Measurements from ENCODE around the gene PHRF1.

The PHRF1 gene

GRCh38 chr11:608791-609251 lies 32.6 kb downstream of the PHRF1 start:
- peaks cover 15% of the 10 kb centered on the region for H4K20me1 ChIP-seq (ENCODE audit: insufficient read depth, low read length)
- H3K27me3 ChIP-seq (ENCODE audit: low read depth, low read length) = no peaks in the 10 kb centered on the region
- no peak overlapping the region for H3K4me3 ChIP-seq (ENCODE audit: low read length)
- H3K9me3 ChIP-seq (ENCODE audit: insufficient read depth, low read length) = no peaks in the 10 kb centered on the region
- H3K9ac ChIP-seq (ENCODE audit: low read length) = no peak overlapping the region
- no peaks in the 10 kb centered on the region; the same call in 1 of the 2 replicates for H3K79me2 ChIP-seq (ENCODE audit: low read length)
- H2AFZ ChIP-seq (ENCODE audit: low read depth, low read length) = no peak overlapping the region
- no peak overlapping the region for H3K4me2 ChIP-seq (ENCODE audit: low read length)
- TF ChIP-seq EZH2phosphoT487 (IDR thresholded peaks at IDR 0.05; ENCODE audit: low read depth) = no peak
- no peak for TF ChIP-seq CTCF (IDR thresholded peaks at IDR 0.05; ENCODE audit: low read depth, low read length)
- peaks cover 70% of the 10 kb centered on the region for H3K36me3 ChIP-seq (replicated peaks; ENCODE audit: low read depth, low read length)
- H3K4me1 ChIP-seq (ENCODE audit: low read length) = no peaks in the 10 kb centered on the region; the same call in 1 of the 2 replicates
- no peak overlapping the region for H3K27ac ChIP-seq (ENCODE audit: low read length)

- peaks cover 20% of the 10 kb centered on the region for H4K20me1 ChIP-seq (ENCODE audit: insufficient read depth, low read length)
- TF ChIP-seq EZH2phosphoT487 (IDR thresholded peaks at IDR 0.05; ENCODE audit: low read depth) (no peak), CTCF (IDR thresholded peaks at IDR 0.05; ENCODE audit: low read depth, low read length) (no peak)
- no peak overlapping the region for H2AFZ ChIP-seq (ENCODE audit: low read depth, low read length)
- H3K9me3 ChIP-seq (ENCODE audit: insufficient read depth, low read length) = no peaks in the 10 kb centered on the region
- H3K27me3 ChIP-seq (ENCODE audit: low read depth, low read length) = no peaks in the 10 kb centered on the region
- H3K36me3 ChIP-seq (replicated peaks; ENCODE audit: low read depth, low read length) = peaks cover 66% of the 10 kb centered on the region
- H3K79me2 ChIP-seq (ENCODE audit: low read length) = no peaks in the 10 kb centered on the region; the same call in 1 of the 2 replicates
- H3K27ac ChIP-seq (ENCODE audit: low read length) = no peak overlapping the region
- H3K4me3 ChIP-seq (ENCODE audit: low read length) = no peak overlapping the region
- no peak overlapping the region for H3K4me2 ChIP-seq (ENCODE audit: low read length)
- no peak overlapping the region for H3K9ac ChIP-seq (ENCODE audit: low read length)
- H3K4me1 ChIP-seq (ENCODE audit: low read length) = no peaks in the 10 kb centered on the region; the same call in 1 of the 2 replicates
Measured at GRCh38 chr11:609341-609811, 33.1 kb downstream of the PHRF1 start.

GRCh38 chr11:610146-610801 lies 34.0 kb downstream of the PHRF1 start:
- Histone ChIP-seq H3K4me3 (ENCODE audit: low read length) (no peak overlapping the region), H3K36me3 (replicated peaks; ENCODE audit: low read depth, low read length) (peaks cover 60% of the 10 kb centered on the region), H3K4me1 (ENCODE audit: low read length) (peaks cover 9% of the 10 kb centered on the region), H3K9me3 (ENCODE audit: insufficient read depth, low read length) (no peaks in the 10 kb centered on the region), H3K9ac (ENCODE audit: low read length) (no peak overlapping the region), H3K79me2 (ENCODE audit: low read length) (peaks cover 4% of the 10 kb centered on the region; the same call in 1 of the 2 replicates), H3K27me3 (ENCODE audit: low read depth, low read length) (no peaks in the 10 kb centered on the region), H4K20me1 (ENCODE audit: insufficient read depth, low read length) (peaks cover 20% of the 10 kb centered on the region), H2AFZ (ENCODE audit: low read depth, low read length) (no peak overlapping the region), H3K27ac (ENCODE audit: low read length) (no peak overlapping the region), H3K4me2 (ENCODE audit: low read length) (no peak overlapping the region)
- TF ChIP-seq CTCF (IDR thresholded peaks at IDR 0.05; ENCODE audit: low read depth, low read length) (no peak), EZH2phosphoT487 (IDR thresholded peaks at IDR 0.05; ENCODE audit: low read depth) (no peak)

GRCh38 chr11:611001-611996 lies 35.0 kb downstream of the PHRF1 start:
- Histone ChIP-seq H2AFZ (ENCODE audit: low read depth, low read length) (no peak overlapping the region), H3K4me3 (ENCODE audit: low read length) (no peak overlapping the region), H3K27ac (ENCODE audit: low read length) (no peak overlapping the region), H3K79me2 (ENCODE audit: low read length) (peaks cover 5% of the 10 kb centered on the region; the same call in 1 of the 2 replicates), H4K20me1 (ENCODE audit: insufficient read depth, low read length) (peaks cover 20% of the 10 kb centered on the region), H3K4me2 (ENCODE audit: low read length) (no peak overlapping the region), H3K9ac (ENCODE audit: low read length) (no peak overlapping the region), H3K27me3 (ENCODE audit: low read depth, low read length) (no peaks in the 10 kb centered on the region), H3K9me3 (ENCODE audit: insufficient read depth, low read length) (no peaks in the 10 kb centered on the region), H3K4me1 (ENCODE audit: low read length) (peaks cover 12% of the 10 kb centered on the region), H3K36me3 (replicated peaks; ENCODE audit: low read depth, low read length) (peaks cover 56% of the 10 kb centered on the region)
- no peak for TF ChIP-seq EZH2phosphoT487 (IDR thresholded peaks at IDR 0.05; ENCODE audit: low read depth)
- no peak for TF ChIP-seq CTCF (IDR thresholded peaks at IDR 0.05; ENCODE audit: low read depth, low read length)

All from OCI-LY3 (cell line).